Vagina (tissue), 2 donors: ENCODE results near the gene DGKG. TPM values are rescaled to one million over a fixed set of nuclear protein-coding genes. Genes with fewer than 3 reads are reported as not detected.

Source experiments
- DNase-seq, 2 donors: peaks; one replicate each; pipeline ENCODE4 v3.0.0-alpha.2; 2017; ENCODE audit errors: extremely low spot score in 2 of 2
- H3K27ac ChIP-seq: fragments of 200-600 bp; sonication (generic); one replicate; pipeline ENCODE4 v1.5.1; 2019
- H3K27me3 ChIP-seq: fragments of 200-600 bp; sonication (generic); one replicate; pipeline ENCODE4 v1.5.1; 2019
- H3K36me3 ChIP-seq, 2 donors: fragments of 200-600 bp; sonication (generic); one replicate each; pipeline ENCODE4 v1.5.1; 2017 to 2019
- H3K4me1 ChIP-seq: fragments of 200-600 bp; sonication (generic); one replicate; pipeline ENCODE4 v1.5.1; 2019
- H3K4me3 ChIP-seq, 2 donors: fragments of 200-600 bp; sonication (generic); 1 replicate in 1 of 2; 2 replicates in 1 of 2; pipeline ENCODE4 v1.5.1; 2016 to 2019
- H3K9me3 ChIP-seq: fragments of 200-600 bp; sonication (generic); one replicate; pipeline ENCODE4 v1.5.1; 2019
- CTCF ChIP-seq, 3 experiments: fragments of 450-650 bp in 2 of 3; fragments of 200-600 bp in 1 of 3; sonication (generic) in 1 of 3; IDR thresholded peaks; one replicate each; pipeline ENCODE4 v1.5.1; 2017 to 2019; ENCODE audit warnings: antibody characterized with exemption in 3 of 3, mild to moderate bottlenecking in 2 of 3, moderate library complexity in 2 of 3
- POLR2A ChIP-seq, 2 donors: fragments of 450-650 bp; IDR thresholded peaks; one replicate each; pipeline ENCODE4 v1.6.1; 2017; ENCODE audit warnings: antibody characterized with exemption in 2 of 2, mild to moderate bottlenecking in 2 of 2, moderate library complexity in 2 of 2
- POLR2AphosphoS5 ChIP-seq, 2 donors: sonication (generic); formaldehyde crosslinking; IDR thresholded peaks; one replicate each; pipeline ENCODE4 v1.9.0; 2017; ENCODE audit warnings: antibody characterized with exemption in 2 of 2, mild to moderate bottlenecking in 2 of 2, low read depth in 1 of 2; ENCODE audit not compliant: insufficient read depth in 1 of 2
- intact Hi-C: fragments of 100-400 bp; cut with DNase I; formaldehyde crosslinking; loops from one replicate; pipeline ENCODE4 v1.15.1; 2023
- total RNA-seq: library from RNA; depleted of rRNA; stranded (reverse); fragments of >200 nt; gene quantifications from one replicate; pipeline ENCODE4 v1.2.3, GENCODE V29; 2016

DGKG gene
- total RNA-seq, 1 donor from 2014 or later = 2.5 TPM

GRCh38 chr3:186314896-186315295 is 47.1 kb downstream of the DGKG start:
- no peak for TF ChIP-seq CTCF (IDR thresholded peaks at IDR 0.05)
- no peak for TF ChIP-seq POLR2AphosphoS5 (IDR thresholded peaks at IDR 0.05; ENCODE audit: insufficient read depth in 1 of 2, low read depth in 1 of 2)
- TF ChIP-seq POLR2A (IDR thresholded peaks at IDR 0.05) = no peak
- no peaks in the 10 kb centered on the region for H3K4me1 ChIP-seq
- no peaks in the 10 kb centered on the region for H3K36me3 ChIP-seq
- H3K4me3 ChIP-seq = no peak overlapping the region
- H3K27ac ChIP-seq = no peak overlapping the region
- H3K27me3 ChIP-seq = no peaks in the 10 kb centered on the region
- H3K9me3 ChIP-seq = no peaks in the 10 kb centered on the region
- intact Hi-C loops = no loop called here
- no peak for DNase-seq

GRCh38 chr3:186311441-186311840 is 50.6 kb downstream of the DGKG start:
- no peak overlapping the region for H3K27ac ChIP-seq
- H3K9me3 ChIP-seq = no peaks in the 10 kb centered on the region
- H3K36me3 ChIP-seq = no peaks in the 10 kb centered on the region
- H3K4me3 ChIP-seq = no peak overlapping the region
- no peaks in the 10 kb centered on the region for H3K4me1 ChIP-seq
- TF ChIP-seq POLR2A (IDR thresholded peaks at IDR 0.05) = no peak
- TF ChIP-seq CTCF (IDR thresholded peaks at IDR 0.05) = no peak
- no peak for DNase-seq
- intact Hi-C loops = no loop called here
- H3K27me3 ChIP-seq = no peaks in the 10 kb centered on the region

GRCh38 chr3:186308549-186308948 is 53.5 kb downstream of the DGKG start:
- TF ChIP-seq CTCF (IDR thresholded peaks at IDR 0.05) = no peak
- TF ChIP-seq POLR2A (IDR thresholded peaks at IDR 0.05) = no peak
- TF ChIP-seq POLR2AphosphoS5 (IDR thresholded peaks at IDR 0.05; ENCODE audit: insufficient read depth in 1 of 2, low read depth in 1 of 2) = no peak
- Histone ChIP-seq H3K27me3 (no peaks in the 10 kb centered on the region), H3K9me3 (no peaks in the 10 kb centered on the region), H3K4me3 (no peak overlapping the region), H3K27ac (no peak overlapping the region), H3K36me3 (no peaks in the 10 kb centered on the region), H3K4me1 (no peaks in the 10 kb centered on the region)
- intact Hi-C loops = no loop called here
- no peak for DNase-seq

- Histone ChIP-seq H3K36me3 (no peaks in the 10 kb centered on the region), H3K9me3 (no peaks in the 10 kb centered on the region), H3K27me3 (no peaks in the 10 kb centered on the region), H3K4me1 (no peaks in the 10 kb centered on the region), H3K27ac (no peak overlapping the region), H3K4me3 (no peak overlapping the region)
- intact Hi-C loops = no loop called here
- DNase-seq = no peak
- TF ChIP-seq POLR2AphosphoS5 (IDR thresholded peaks at IDR 0.05; ENCODE audit: insufficient read depth in 1 of 2, low read depth in 1 of 2) = no peak
- TF ChIP-seq POLR2A (IDR thresholded peaks at IDR 0.05) = no peak
- no peak for TF ChIP-seq CTCF (IDR thresholded peaks at IDR 0.05)
These were observed 54.3 kb downstream of the DGKG start for GRCh38 chr3:186307594-186308221.

GRCh38 chr3:186305286-186305685 is 56.7 kb downstream of the DGKG start:
- no peak for DNase-seq
- Histone ChIP-seq H3K9me3 (no peaks in the 10 kb centered on the region), H3K27ac (no peak overlapping the region), H3K4me1 (no peaks in the 10 kb centered on the region), H3K36me3 (no peaks in the 10 kb centered on the region), H3K27me3 (no peaks in the 10 kb centered on the region), H3K4me3 (no peak overlapping the region)
- no peak for TF ChIP-seq POLR2AphosphoS5 (IDR thresholded peaks at IDR 0.05; ENCODE audit: insufficient read depth in 1 of 2, low read depth in 1 of 2)
- no peak for TF ChIP-seq POLR2A (IDR thresholded peaks at IDR 0.05)
- TF ChIP-seq CTCF (IDR thresholded peaks at IDR 0.05) = no peak
- intact Hi-C loops = no loop called here
